IPS DF 4.7 (cell line): ENCODE data around the gene PPM1E.
"Not testable (repeated sequence)": the region's sequence is repeated elsewhere in the genome, so short reads cannot be mapped to it uniquely, and the experiment has no call there.

Experiments
- DNase-seq: peaks from one replicate; pipeline ENCODE4 v3.0.0-alpha.2; 2013; ENCODE audit warnings: low spot score; ENCODE audit errors: extremely low read depth

The PPM1E gene

DNA sequence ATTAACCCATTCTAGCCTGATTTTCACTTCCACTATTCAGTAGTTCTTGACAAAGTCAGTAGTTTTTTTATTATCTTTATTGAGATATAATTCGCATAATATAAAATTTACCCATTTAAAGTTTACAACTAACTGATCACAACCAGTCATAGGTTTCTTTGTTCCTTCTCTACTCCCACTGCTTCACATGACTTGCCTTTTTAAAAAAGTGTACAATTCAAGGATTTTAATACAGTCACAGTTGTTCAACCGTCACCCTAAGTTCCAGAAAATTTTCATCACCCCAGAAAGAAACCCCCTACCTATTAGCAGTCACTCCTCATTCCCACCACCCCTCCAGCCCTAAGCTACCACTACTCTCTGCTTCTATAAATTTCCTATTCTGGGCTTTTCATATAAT is 188.5 kb downstream of the PPM1E start:
- no peak for DNase-seq

DNA sequence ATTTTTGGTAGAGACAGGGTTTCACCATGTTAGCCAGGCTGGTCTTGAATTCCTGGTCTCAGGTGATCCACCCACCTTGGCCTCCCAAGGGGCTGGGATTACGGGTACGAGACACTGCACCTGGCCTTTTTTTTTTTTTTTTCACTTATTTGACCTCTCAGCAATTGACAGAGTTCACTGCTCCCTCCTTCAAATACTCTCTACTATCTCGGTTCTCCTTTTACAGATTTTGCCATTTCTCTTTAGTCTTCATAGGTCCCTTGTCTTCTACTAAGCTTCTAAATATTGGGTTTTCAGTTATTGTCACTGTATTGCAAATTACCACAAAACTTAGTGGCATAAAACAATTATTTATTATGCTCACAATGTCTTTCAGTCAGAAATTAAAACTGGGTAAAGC is 191.8 kb downstream of the PPM1E start:
- DNase-seq: no peak

DNA sequence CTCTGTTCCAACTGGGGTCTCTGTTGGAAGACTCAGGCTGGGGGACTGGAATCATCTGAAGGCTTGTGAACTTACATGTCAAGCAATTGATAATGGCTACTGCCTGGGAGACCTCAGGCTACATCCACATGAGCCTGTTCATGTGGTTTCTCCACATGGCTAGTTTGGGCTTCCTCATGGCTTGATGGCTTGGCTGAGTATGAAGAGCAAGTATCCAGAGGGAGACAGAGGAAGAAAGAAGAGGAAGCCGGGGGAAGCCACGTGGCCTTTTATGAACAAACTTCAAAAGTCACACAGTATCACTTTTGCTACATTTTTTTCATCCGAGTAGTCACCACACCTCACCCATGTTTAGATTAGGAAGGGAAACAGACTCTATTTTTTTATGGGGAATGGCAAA is 192.2 kb downstream of the PPM1E start:
- DNase-seq: no peak

DNA sequence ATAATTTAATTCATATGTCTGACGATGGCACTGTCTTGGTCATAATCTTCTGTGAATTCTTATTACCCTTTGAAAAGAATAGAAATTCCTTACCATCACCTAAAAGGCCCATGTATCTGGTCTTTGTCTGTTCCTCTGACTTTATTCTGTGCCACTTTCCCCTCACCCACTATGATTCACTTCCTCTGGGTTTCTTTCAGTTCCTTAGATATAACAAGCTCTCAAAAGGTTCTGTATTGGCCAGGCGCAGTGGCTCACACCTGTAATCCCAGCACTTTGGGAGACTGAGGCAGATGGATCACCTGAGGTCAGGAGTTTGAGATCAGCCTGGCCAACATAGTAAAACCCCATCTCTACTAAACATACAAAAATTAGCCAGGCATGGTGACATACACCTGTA is 198.7 kb downstream of the PPM1E start:
- DNase-seq: not testable (repeated sequence)

DNA sequence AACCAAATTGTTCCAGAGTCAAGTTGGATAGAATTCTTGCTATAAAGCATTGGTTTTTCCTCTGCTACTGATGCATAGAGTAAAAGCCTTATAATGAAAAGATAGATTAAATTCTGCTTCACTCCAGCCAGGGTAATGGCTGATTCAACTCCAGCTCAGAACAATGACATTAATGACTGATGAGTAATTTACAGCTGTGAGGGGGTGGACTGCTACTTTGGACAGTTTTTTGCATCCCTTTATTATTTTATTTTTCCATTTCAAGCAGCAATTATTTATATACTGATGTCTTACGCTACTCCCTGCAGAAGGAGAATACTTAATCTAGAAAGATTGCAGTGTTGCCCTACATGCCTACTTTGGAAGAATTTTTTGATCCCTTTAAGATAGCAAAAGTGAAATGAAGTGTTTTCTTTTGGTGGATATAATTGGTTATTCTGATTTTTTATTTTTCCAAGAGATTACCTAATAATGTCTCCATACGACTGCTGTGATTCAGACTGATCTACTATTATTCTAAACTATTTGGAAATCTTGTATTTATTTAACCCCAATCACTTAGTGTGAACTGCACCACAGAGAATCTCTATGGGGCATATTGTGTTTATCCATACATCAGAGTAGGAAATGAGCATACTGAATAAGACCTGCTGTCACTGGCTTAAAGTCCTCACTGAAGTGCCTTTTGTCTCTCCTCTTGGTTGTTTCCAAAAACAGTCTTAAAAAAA is 201.5 kb downstream of the PPM1E start:
- DNase-seq: no peak

DNA sequence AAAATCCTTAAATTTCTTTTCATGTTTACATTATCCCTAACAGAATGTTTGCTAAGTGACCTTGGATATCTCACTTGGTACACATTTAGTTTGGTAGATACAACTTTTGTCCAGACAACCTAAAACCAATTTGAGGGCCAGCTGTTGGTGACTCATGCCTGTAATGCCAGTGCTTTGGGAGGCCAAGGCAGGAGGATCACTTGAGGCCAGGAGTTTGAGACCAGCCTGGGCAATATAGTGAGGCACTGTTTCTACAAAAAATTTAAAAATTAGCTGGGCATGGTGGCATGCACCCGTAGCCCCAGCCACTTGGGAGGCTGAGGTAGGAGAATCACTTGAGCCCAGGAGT is 202.0 kb downstream of the PPM1E start:
- not testable (repeated sequence) for DNase-seq

DNA sequence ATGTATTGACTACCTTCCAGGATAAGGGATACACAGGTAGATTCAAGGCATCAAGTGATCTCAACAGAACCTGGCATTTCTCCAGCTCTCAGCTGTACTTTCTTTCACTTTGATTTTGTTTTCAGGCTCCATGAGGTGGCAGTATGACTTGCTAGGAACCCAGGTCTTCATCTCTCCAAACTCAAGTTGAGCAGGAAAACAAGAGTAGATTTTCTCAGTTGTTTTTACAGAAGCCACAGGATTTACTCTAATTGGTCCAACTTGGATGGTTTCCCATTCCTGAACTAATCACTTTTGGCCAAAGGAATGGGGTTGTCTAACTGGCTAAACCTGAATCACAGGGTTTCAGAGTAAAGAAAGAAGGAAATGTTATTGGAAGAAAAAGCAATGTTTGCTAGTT is 204.4 kb downstream of the PPM1E start:
- peak; percentile 25 for DNase-seq

DNA sequence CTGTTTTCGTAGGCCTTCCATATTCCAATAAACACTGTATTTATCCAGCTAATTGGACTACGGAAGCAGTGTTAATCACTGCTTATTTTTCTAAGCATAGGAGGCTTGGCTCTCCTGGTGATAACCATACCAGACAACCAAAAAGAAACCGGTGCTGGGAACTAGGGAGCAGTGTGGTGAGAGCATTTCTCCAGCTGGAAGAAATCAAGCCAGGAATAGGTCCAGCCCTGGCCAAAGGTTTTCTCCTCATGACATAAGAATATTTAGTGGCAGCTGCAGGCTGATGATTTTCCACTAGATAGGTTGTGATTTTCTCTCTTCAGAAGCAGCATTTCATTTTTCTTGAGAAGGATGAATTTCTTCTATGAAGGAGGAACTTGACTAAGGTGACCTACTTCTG is 209.6 kb downstream of the PPM1E start:
- DNase-seq: no peak

DNA sequence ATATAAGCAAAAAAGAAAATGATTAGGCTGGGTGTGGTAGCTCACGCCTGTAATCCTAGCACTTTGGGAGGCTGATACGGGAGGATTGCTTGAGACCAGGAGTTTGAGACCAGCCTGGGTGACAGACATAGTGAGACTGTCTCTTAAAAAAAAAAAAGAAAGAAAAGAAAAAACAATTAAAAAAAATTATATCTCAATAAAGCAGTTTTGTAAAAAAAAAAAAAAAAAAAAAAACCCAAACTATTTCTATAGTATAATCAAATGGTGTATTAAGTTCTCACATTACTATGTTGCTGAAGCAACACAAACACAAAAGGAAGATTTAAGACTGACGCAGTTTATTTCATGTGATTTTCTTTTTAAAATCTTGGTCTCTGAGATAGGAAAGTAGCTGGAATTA is 210.6 kb downstream of the PPM1E start:
- DNase-seq: no peak

DNA sequence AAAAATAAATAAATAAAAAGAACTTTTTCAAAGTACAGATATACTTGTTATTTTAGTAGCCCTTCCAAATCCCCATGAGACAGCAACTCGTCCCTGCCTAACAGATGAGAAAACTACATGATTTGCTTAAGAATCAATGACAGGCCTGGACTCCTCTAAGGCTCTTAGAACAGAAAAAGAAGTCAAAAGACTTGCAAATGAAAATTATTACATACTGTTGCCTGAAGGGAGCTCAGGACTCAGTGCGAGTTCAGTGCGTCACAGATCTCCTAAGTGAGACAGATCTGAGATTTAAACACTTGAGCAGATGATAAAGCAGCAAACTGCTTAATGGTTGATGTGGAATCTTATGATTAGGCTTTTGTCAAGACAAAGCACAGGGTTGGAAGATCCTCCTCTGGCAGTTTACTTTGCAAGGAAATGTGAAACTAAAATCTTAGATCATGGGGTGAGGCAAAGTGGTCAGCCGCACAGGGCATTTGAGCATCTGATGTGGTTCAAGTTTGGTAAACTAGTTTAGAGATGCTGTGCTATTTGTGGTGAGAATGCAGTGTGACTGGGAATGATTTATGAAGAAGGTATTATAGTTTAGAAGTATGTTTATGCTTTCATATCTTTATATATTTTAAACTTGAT is 212.9 kb downstream of the PPM1E start:
- no peak for DNase-seq

DNA sequence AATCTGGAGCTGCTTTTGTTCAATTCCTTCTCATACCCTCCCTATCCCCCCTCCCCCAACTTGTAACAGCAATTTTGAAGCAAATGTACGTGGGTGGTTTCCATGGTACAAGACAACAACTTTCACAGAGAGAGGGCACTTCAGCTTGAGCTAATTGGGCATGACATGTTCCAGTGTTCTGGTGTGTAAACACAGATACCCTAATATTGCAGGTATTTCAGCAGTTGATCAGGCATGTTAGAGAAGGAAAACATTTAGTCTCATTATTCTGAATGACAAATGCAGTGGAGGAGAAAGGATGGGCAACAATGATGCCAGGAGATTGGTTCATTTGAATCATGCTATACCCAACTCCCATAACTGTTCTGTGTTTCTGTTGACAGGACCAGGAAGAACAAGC is 213.5 kb downstream of the PPM1E start:
- DNase-seq: no peak

DNA sequence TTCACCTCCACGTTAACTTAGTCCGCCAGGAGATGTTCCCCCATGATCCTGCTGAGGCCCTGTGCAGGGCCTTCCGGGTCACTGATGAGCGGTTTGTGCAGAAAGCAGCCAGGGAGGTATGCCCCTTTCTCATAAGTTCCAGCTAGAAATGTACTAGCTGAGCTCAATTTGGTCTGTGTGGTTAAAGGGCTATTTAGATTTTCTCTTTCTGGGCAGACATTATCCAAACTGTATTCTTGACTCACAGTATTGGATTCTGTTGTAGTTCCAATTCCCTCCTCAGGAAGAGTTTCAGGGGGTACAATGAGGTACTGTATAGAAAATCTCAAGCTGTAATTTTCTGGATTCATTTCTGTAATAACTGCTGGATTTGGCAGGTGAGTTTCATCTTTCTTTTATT is 214.0 kb downstream of the PPM1E start:
- no peak for DNase-seq

DNA sequence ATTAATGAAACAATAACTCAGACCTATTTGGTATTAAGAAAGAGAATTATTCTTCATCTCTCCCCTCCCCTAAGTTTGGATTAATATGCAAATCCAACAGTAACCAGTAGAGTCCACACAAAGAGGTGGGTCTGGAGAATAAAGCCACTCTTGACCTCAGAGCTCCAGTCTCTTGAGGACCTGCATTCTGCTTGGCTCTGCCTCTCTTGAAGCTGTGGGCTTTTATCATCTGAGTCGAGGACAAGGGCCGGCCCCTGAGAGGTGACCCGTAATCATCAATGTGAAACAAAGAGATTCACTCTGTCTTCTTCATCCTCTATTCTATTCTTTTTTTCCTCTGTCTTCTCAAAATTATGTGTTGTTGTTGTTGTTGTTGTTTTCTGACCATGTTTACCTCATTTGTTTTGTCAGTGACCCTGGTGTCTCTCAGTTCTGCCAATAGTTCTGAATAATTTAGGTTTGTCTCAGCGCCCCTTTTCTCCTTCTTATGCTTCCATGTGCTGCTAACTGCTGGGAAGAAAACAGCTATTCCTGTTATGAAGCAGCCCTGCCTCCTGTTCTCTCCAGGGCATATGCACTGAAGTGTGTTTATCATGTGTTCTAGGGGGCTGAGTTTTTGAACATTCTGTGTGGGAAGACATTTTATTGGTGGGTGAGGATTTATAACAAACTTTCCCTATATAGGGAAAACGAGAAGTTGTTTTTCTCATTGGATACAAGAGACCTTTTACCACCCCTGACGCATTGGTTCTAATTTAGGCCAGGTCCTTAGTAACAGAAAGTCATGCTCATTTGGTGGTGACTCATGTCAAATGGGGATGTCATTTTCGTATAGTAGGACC is 215.2 kb downstream of the PPM1E start:
- DNase-seq: no peak

DNA sequence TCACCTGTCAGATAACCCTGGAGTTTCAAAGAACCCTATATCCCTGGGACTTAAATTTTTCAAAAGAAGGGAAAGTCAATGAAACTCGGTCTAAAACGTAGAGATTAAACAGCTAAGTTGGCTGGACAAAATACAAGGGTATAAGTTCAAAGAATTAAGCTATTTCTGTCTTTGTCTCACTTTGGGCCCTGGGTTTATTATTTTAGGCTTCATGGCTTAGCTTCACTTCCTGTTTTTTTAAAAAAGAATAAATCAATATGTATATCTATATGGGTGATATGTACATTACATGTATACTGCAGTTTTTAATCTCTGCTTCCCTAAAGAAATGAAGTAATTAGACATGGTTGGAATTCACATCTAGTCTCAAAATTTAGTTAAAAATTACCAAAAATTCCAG is 218.7 kb downstream of the PPM1E start:
- no peak for DNase-seq

DNA sequence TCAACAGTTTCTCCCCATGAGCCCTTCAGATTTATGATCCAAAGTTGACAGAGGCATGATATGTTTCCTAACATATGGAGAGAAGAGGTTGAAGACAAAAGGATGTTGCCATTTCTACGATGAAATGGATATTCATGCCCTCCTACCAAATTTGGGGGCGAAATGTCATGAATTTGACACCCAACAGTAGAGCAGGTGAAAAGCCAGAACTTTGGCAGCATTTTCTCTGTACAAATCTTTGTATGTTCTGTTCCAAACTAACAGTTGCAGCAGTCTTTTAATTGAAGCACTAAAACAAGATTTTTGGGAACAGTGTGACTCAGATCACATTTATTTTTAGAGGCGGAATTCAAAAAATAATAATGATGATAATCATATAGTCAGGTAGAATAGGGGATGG is 220.9 kb downstream of the PPM1E start:
- DNase-seq: no peak

DNA sequence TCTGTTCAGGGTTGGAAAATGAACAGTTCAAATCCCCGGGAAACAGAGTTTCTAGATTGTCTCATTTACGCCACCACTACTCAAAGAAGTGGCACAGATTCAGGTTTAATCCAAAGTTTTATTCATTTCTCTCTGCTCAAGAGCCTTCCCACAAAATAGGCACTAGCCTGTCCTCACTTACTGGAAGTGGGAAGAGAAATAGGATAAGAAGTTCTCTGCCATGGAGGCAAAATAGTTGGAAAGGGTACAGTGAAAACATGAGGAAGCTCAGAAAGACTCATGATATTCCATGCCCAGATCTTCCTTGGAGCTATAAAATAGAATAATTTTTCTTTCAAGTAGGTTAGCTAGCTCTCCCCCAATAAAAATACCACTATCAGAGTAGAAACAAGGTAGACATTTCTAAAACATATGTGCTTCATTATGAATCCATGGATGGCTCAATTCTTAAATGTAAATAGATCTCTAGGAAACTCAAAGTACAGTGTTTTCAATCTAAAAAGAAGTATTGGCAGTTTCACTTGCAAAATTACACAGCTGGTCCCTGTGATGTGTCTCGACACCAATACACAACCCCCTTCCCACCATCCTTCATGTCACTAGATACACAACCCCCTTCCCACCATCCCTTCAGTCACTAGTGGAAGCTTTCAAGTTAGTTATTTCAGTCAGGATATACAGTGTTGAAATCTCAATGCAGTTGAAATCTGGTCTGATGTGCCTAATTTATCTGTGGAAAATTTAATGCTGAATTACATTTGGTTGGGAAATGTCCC is 225.2 kb downstream of the PPM1E start:
- no peak for DNase-seq

DNA sequence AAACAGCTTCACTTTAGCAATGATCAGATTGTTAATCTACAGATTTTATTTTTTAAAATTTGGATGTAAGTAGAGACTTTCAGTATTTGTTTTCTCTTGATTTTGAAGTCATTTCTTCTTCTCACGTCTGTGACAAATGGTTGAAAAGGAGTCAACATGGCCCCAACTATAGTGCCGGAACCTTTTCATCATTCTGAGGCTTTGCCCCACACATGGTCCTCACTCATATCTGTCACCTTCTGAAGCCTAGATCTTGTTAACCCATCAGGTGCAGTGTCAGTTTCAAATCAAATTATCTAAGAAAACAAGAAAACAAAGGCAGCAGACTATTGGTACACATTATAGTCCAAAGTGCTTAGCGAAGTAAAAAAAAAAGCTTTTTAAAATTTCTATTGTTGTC is 227.0 kb downstream of the PPM1E start:
- no peak for DNase-seq

DNA sequence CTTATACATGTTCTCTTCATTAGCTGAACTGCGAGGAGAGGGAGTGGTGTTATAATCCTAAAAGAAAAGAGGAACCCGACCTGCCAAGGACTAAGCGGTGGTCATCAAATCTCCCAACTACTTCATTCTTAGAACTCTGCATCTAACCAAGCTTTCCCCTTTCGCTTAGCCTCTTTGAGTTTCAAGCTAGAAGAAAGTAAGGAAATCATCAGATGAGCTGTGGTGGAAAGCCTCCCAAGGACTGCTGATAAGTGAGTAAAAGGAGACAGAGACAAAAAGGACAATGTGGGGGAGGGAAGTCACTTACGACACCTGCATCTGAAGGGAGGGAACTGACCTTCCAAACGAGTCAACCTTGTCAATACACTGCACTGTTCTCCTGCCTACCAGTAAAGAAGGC is 229.7 kb downstream of the PPM1E start:
- no peak for DNase-seq

DNA sequence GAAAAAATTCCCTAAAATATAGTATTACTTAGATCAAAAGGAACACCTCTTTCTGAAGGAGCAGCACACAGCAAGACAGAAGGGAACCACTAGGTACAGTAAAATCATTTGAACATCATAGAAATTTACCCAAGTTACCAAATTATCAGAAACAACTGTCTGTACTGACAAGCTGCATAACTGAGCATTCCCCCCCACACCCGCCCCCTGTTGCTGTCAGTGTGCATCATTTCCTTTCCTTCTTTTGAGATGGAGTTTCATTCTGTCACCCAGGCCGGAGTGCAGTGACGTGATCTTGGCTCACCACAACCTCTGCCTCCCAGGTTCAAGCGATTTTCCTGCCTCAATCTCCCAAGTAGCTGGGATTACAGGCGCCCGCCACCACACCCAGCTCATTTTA is 230.3 kb downstream of the PPM1E start:
- no peak for DNase-seq

DNA sequence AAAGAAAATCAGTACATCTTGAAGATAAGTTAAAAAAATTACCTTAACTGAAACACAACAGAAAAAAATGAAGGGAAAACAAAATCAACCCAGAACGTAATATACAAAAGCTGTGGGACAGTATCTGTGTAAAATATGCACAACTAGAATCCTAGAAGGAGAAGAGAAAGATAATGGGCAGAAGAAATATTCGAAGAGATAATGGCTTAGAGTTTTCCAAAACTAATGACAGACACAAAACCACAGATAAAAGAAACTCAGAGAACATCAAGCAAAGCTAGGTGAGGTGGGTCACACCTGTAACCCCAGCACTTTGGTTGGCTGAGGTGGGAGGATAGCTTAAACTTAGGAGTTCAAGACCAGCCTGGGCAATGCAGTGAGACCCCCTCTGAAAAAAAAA is 234.0 kb downstream of the PPM1E start:
- no peak for DNase-seq

DNA sequence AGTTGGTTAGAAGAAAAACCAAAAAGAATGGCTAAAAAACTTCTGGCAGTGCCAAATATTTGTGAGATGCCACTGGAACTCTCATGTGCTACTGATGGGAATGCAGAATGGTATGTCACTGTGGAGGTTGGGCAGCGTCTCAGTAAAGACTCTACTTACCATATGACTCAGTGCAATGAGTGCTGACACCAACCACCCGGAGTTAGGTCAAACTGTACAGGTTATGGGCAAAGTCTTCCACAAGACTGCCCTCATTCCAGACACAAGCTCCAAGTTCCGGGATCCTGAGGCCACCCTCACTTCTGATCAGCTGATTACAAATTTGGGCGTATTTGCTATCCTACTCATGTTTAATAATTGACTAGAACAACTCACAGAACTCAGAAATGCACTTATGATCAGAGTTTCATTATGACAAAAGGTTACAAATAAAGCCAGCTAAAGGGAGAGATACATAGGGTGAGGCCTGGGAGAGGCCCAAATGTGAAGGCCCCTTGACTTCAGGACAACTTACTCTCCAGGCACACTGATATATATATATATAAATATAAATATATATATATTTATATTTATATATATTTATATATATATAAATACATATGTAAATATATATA is 236.2 kb downstream of the PPM1E start:
- no peak for DNase-seq
